GM19455 (cell line): ENCODE data around the gene SDS.

Experiments used
- ATAC-seq: cut with Tn5 transposase; IDR thresholded peaks from one replicate; pipeline ENCODE4 v1.9.1; 2021; ENCODE audit not compliant: unreplicated experiment

Gene SDS

DNA sequence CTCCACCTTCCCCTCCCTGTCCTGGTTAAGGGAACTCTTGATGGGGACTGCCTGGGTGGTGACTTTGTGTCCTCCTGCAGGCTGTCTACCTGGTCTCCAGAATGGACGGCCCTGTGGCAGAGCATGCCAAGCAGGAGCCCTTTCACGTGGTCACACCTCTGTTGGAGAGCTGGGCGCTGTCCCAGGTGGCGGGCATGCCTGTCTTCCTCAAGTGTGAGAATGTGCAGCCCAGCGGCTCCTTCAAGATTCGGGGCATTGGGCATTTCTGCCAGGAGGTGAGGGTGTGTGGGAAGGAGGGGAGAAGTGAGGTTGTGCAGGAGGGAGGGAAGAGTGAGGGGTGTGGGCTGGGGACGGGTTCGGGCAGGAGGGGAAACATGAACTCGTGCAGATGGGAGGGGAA lies 24.2 kb upstream of the SDS start:
- ATAC-seq, result no peak

DNA sequence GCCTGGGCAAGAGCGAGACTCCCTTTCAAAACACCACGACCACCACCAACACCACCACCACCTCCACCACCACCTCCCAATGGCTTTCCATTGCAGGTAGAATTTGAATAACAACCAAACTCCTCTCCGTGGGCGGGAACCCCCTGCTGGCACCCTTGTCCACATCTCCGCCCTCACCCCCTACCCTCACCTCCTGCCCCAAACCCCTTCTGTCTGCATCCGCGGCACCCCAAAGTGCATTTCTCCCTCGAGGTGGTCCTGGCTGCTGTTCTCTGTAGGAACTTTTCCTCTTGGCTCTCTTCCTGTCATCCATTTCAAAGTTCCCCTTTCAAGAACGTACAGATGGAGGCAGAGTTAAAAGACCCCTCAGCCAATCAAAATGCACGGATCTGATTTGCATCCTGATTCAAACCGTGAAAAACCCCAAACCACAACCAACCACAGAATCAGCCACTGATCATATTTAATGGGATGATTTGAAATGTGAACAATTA lies 22.3 kb upstream of the SDS start:
- ATAC-seq, result no peak

DNA sequence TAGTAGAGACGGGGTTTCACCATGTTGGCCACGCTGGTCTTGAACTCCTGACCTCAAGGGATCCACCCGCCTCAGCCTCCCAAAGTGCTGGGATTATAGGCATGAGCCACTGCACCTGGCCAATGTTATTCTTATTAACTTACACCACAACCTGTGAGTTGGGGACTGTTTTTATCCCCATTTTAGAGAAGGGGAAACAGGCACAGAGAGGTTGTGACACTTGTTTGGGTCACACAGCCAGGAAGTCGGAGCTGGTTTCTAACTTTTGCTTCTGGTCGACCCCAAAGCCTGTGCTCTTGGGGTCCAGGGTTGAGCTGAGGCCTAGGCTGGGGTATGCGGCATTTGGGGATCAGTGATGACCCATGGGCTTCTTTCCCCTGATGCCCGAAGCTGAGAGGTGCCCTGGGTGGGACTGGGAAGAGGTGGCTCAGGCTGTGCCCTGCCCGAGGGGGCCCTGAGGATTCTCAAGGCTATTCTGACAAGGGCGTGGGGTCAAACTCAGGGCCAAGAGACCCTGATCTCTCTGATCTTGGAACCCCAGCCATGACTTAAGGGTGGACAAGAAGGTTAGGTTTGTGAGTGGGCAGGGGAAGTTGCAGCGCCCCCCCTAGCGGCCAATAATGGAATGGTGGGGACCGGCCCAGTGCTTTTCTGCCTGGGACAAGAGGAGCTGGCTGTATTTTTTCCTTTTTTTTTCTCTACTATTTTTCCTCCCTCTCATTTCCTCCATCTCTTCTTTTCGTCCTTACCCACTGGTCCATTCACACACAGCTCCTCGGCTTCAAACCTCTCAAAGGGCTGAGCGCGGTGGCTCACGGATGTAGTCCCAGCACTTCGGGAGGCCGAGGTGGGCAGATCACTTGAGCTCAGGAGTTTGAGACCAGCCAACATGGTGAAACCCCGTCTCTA lies 21.5 kb upstream of the SDS start:
- ATAC-seq, result no peak

DNA sequence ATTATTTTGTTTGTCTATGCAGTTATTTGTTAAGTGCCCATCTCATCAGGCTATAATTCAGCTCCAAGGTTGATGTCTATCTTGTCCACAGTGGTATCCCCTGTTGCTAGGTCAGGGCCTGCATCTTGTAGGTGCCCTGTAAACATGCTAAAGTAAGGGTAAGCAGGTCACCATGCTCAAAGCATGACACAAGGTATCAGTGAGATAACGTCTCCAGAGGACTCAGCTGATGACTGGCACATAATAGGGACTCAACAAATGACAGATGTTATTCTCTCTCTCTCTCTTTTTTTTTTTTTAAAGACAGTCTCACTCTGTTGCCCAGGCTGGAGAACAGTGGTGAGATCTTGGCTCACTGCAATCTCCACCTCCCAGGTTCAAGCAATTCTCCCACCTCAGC lies 20.8 kb upstream of the SDS start:
- ATAC-seq, result no peak

DNA sequence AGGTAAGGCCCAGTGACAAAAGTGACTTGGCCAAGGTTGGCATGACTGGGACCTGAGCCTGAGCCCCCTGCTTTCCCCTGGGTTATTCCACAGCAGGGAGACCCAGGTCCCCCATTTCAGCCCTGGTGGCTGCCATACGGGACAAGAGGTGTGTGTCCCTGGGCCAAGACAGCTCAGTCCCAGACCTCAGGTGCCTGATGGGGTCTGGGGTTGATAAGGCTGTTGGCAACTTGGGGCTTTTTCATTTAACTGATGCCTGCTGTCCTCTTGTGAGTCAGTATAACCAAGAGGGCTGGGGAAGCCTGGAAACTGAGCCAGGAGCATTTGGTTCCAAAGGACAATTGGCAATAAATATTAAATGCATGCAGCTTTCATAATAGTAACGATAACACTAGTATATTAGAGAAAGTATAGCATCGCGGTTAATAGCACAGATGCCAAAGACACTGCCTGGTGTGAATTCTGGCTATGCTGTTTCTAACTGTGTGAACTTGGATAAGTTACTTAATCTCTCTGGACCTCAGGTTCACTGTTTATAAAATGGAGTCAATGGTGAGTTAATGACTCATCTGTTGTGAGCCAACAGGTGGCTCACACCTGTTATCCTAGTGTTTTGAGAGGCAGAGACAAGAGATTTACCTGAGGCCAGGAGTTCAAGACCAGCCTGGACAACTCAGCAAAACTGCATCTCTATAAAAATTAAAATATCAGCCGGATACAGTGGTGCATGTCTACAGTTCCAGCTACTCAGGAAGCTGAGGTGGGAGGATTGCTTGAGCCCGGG lies 19.4 kb upstream of the SDS start:
- ATAC-seq, result no peak

DNA sequence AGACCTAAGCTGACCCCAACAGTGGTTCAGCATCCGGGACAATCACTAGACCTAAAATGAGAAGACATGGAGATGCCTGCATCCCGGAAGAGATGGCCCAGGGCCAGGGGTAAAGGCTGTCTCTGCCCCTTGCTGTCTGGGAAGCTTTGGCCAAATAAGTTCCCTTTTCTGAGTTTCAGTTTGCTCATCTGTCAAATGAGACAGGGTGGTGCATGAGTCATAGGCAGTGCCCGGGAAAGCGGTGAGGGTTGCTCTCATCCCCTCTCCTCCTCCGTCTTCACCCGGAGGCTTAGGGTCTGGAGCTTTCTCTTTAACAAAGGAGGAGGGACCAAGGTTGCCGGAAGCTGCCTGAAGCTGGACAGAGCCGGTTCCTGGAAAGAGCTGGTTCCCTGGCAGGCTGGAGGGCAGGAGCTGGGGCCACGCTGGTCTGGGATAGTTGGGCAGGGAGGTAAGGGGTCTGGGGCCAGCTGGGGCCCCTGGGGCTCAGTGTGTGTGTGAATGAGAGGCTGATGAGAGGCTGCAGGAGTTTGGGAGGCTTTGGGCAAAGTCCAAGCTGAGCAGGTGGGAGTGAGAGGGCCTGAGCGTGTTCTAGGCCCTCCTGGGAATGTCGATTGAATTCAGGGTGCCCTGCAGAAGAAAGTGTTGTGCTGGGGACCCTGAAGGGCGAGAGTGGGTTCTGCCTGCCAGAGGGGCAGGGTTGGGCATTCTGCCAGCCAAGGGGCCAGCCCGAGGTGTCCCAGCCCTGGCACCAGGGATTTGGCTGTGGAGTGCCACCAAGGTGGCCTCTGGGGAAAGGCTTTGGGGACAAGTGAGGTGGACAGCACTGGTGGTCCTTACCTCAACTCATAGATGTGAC lies 18.6 kb upstream of the SDS start, which contains the start of gene SDSL:
SDSL (plus strand) TSS at position 351 of the 856 bp plus-strand sequence. CDS start 5,603 bp downstream, outside the sequence.
- ATAC-seq, result peak; percentile 88

DNA sequence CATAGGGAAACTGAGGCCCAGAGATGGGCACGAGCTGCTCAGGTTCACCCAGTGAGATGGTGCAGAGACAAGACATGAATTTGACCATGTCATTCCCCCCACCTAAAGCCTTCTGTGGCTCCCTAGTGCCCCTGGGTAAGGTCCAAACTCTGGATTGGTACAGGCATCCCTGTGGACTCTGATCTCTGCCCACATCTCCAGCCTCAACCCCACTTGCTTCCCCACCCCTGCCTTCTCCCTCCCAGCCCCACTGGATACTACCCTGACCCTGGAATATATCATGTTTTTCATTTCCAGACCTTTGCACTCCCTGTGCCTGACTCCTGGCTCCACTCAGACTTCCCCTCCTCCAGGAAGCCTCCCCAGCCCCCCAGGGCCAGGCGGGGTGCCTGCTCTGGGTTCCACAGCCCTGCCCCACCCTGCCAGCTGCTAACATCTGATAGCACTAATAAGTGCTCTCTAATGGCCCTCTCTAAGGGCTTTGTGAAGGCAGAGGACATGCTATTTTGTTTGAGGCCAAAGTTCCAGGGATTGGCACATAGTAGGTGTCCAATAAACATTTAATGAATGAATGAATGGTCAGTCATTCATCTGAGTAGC lies 17.4 kb upstream of the SDS start:
- ATAC-seq, result no peak

DNA sequence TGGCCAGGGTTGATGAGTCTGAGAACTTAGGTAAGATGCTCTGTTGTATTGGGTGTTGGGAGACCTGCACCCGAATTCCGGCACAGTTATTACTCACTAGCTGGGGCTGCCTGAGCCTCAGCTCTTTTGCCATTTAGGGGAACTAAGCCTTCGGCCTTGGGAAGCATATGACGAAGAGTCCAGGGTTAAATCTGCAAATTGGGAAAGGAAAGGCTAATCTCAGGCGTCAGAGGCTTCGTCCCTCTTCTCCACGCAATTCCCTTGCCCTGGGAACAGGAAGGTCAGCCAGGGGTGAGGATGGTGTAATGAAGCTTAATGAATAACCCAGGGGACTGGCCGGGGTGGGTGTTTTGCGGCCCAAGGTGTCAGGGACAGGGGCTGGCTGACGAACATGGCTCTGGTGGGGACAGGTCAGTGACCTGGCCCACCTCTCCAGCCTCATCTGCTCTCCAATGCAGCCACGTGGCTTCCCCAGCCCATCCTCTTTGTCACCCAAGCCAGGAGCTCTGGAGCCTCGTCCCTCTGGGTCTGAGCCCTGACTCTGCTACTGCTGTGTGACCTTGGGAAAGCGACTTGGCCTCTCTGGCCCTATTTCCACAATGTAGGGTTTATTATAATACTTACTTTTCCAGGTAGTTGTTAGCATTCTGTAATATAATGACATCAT lies 14.7 kb upstream of the SDS start:
- no peak for ATAC-seq

DNA sequence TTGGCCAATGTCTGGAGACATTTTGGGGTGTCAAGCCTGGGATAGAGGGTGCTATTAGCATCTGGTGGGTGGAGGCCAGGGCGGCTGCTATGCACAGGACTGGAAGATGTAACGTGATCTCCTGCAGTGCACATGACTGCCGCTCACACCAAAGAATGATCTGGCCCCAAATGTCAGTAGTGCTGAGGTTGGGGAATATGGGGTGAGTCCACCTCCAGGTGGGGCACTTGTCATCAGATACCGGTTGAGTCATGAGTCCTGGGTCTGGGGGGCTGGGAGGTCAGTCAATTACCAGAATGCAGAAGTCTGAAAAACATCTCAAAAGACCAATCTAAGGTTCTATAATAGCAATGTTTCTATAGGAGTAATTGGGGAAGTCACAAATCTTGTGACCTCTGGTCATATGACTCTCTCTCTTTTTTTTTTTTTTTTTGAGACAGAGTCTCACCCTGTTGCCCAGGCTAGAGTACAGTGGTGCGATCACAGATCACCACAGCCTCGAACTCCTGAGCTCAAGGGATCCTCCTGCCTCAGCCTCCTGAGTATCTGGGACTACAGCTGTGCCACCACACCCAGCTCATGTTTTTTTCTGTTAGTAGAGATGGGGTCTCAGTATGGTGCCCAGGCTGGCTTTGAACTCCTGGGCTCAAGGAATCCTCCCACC lies 12.5 kb upstream of the SDS start:
- no peak for ATAC-seq

DNA sequence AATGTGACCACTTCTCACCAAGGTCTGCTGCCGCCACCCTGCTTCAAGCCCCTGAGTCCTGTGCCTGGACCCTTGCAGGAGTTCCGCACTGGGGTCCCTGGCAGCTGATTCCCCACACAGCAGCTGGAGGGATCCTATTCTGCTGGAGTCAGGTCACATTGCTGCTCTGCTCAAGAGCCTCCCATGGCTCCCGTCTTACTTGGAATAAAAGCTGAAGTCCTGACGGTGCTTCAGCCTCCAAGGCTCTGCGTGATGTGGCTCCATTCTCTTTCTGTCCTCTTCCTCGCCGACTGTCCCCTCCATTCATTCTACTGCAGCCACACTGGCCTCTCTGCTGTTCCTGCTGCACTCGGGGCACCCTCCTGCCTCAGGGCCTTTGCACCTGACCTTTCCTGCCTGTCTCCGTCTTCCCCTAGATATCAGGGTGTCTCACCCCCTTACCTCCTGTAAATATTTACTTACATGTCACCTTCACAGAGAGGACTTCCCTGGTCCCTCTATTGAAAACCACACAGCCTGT lies 10.9 kb upstream of the SDS start:
- ATAC-seq, result no peak

DNA sequence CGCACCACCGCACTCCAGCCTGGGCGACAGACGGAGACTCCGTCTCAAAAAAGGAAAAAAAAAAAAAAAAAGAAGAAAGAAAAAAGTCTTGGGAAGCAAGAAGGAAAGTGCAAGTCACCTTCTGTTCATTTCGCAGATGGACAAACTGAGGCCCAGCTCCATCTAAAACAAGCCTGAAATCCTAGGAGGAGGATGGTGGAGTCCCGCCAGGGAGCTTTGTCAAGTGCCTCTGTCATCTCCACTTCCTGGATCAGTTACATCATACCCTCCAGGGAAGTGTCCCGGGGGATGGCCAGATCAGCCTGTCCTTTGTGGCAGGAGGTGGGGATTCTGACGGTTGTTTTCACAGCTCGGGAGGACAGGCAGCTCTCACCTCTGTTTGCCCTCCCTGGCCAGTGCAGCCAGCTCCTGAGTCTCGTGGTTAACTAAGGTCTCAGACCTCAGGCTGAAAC lies 9.8 kb upstream of the SDS start:
- no peak for ATAC-seq

DNA sequence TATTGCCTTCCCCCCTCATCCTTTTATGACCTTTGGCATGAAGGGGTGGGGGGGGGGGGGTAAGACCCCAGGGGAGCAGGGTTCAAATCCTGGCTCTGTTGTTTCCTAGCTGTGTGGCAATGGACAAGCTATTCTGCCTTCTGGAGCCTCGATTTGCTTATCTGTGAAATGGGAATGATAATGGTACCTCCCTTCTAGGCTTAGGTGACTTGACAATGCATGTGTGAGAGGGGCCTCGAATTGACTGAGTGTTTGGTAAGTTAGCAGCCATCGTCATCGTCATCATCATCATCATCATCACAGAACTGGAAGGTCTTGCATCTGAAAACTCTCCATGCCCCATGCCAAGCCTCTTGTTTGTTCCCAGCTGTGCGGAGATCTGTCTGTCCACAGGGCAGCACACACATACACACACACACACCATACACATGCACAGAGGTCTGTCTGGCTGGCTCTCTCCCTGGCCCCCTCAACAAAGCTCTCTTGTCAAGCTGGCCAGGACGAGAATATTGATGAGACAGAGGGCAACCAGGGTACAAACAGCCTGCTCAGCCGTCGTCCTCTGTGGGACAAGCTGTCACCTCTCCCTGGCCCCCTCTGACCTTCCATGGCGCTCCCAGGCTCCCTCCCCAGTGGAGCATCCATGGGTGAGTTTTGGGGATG lies 5.9 kb upstream of the SDS start:
- ATAC-seq, result no peak

DNA sequence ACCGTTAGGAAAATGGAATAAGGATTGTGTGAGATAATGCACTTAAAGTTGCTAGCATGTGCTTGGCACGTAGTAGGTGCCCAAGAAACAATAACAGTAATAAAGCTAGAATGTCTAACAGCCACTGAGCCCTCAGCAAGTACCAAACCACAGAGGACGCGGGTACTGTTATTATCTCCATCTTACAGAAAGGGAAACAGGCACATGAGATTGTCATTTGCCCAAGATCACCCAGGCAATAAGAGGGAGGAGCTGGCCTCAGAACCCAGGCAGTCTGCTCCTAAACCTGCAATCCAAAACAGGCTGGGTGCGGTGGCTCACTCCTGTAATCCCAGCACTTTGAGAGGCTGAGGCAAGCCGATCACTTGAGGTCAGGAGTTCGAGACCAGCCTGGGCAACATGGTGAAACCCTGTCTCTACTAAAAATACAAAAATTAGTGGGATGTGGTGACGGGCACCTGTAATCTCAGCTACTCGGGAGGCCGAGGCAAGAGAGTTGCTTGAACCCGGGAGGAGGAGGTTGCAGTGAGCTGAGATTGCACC lies 5.1 kb upstream of the SDS start:
- ATAC-seq, result no peak

DNA sequence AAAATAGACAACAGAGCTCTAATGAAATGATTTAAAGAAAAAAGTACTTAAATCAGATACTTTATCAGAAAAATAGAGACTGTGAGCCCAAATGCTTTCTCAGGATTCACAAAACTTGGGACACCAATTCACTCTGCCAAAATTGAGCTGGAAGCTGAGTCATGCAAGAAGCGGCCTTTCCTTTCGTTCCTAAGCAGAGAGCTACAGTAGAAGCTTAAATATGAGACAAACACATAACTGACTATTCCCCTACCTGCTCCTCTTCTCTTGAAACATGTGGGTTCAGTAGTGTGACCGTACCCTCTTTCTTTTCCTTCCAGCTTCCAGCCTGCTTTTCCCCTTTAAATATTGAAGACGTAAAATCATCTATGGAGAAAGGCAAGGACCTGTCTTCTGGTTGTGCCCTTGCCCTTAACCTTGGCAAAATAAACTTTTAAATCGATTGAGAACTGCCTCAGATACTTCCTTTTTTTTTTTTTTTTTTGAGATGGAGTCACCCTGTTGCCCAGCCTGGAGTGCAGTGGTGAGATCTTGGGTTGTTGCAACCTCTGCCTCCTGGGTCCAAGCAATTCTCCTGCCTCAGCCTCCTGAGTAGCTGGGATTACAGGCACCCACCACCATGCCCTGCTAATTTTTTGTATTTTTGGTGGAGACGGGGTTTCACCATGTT lies 4.4 kb upstream of the SDS start:
- ATAC-seq, result no peak

DNA sequence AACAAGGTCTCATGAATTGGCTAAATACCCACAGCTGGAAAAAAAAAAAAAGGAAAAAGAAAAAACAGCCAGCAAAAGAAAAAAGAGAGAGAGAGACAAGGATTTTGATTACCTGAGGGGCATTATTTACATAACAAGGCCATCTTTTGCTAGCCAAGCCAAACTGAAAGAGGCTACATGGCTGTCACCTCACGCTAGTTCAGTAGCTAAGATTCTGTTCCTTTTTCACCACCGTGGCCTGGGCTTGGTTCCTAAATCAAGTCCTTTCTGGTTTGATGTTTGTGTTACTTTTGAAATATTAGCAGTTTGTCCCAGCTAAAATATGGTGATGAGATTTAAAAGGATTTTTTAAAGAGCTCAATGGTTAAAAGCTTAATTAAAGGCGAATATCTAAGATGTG lies 2.0 kb upstream of the SDS start:
- no peak for ATAC-seq

DNA sequence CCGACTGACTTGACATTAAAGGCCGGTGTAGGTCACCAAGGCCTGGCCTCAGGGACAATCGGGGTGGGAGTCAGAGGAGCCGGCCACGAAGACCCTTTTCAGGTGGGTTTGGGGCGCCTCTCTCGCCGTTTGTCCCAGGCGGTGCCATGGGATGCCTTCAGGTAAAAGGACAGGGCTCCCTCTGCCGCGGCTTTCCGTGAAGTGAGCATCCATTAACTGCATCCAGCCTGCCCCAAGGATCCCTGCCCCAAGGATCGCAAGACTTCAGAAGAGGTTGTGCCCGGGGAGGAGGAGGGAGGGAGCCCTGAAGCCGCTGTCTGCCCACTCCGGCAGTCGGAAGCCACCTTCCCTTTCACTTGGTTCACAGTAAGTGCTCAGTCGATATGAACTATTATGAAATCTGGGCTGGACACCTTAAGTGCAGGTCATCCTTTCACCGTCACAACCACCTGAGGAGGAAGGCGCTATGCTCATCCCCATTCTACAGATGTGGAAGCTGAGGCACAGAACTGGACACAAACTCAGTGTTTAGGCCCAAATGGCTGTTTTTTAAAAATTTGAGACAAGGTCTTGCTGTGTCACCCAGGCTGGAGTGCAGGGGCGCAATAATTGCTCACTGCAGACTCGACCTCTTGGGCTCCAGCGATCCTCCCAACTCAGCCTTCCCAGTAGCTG lies 964 bp downstream of the SDS start:
- no peak for ATAC-seq
